ENCODE data around the gene AIPL1.
A peak's percentile ranks its signal among the peaks of the same experiment; 100 is the strongest.

The AIPL1 gene

GRCh38 chr17:6467567-6467966, 32.6 kb upstream of the AIPL1 start:
- no peak for DNase-seq (ENCODE audit: extremely low read depth in 1 of 2, low read depth in 1 of 2)

GRCh38 chr17:6465206-6466003, 30.5 kb upstream of the AIPL1 start:
- DNase-seq (ENCODE audit: extremely low read depth in 1 of 2, low read depth in 1 of 2) = no peak

- DNase-seq (ENCODE audit: extremely low read depth in 1 of 2, low read depth in 1 of 2) = no peak
Observed at GRCh38 chr17:6464446-6465041, 29.6 kb upstream of the AIPL1 start.

- DNase-seq (ENCODE audit: extremely low read depth in 1 of 2, low read depth in 1 of 2) = no peak
Observed at GRCh38 chr17:6463616-6464445, 28.9 kb upstream of the AIPL1 start.

- no peak for DNase-seq (ENCODE audit: extremely low read depth in 1 of 2, low read depth in 1 of 2)
Observed at GRCh38 chr17:6462692-6463091, 27.8 kb upstream of the AIPL1 start.

GRCh38 chr17:6461792-6462524, 27.0 kb upstream of the AIPL1 start:
- DNase-seq (ENCODE audit: extremely low read depth in 1 of 2, low read depth in 1 of 2) = no peak

GRCh38 chr17:6461246-6461645, 26.3 kb upstream of the AIPL1 start:
- DNase-seq (ENCODE audit: extremely low read depth in 1 of 2, low read depth in 1 of 2) = no peak

- DNase-seq (ENCODE audit: extremely low read depth in 1 of 2, low read depth in 1 of 2) = no peak
Observed at GRCh38 chr17:6460531-6461161, 25.7 kb upstream of the AIPL1 start.

- DNase-seq (ENCODE audit: extremely low read depth in 1 of 2, low read depth in 1 of 2) = no peak
Observed at GRCh38 chr17:6458460-6458950, 23.6 kb upstream of the AIPL1 start.

GRCh38 chr17:6457688-6458459, 23.0 kb upstream of the AIPL1 start:
- no peak for DNase-seq (ENCODE audit: extremely low read depth in 1 of 2, low read depth in 1 of 2)

- DNase-seq (ENCODE audit: extremely low read depth in 1 of 2, low read depth in 1 of 2) = no peak
Observed at GRCh38 chr17:6456914-6457687, 22.2 kb upstream of the AIPL1 start.

- DNase-seq (ENCODE audit: extremely low read depth in 1 of 2, low read depth in 1 of 2) = no peak
Observed at GRCh38 chr17:6456321-6456720, 21.4 kb upstream of the AIPL1 start.

GRCh38 chr17:6455321-6455705, 20.4 kb upstream of the AIPL1 start:
- peak in 1 of 2 donors; percentile 19 for DNase-seq (ENCODE audit: extremely low read depth in 1 of 2, low read depth in 1 of 2)

- no peak for DNase-seq (ENCODE audit: extremely low read depth in 1 of 2, low read depth in 1 of 2)
Observed at GRCh38 chr17:6454495-6455320, 19.8 kb upstream of the AIPL1 start.

- no peak for DNase-seq (ENCODE audit: extremely low read depth in 1 of 2, low read depth in 1 of 2)
Observed at GRCh38 chr17:6453279-6454024, 18.5 kb upstream of the AIPL1 start.

- DNase-seq (ENCODE audit: extremely low read depth in 1 of 2, low read depth in 1 of 2) = no peak
Observed at GRCh38 chr17:6452471-6453266, 17.7 kb upstream of the AIPL1 start.

Data from activated CD8-positive, alpha-beta memory T cell treated with anti-CD3 and anti-CD28 coated beads for 1 hour (primary cell).